Effector CD4-positive, alpha-beta T cell (primary cell): ENCODE measurements around the gene TMC1.

Experiments used
- DNase-seq: peaks from one replicate; pipeline ENCODE4 v3.0.0-alpha.2; 2020

The TMC1 gene

GRCh38 chr9:72882117-72882775 is 360.8 kb downstream of the TMC1 start:
- no peak for DNase-seq

GRCh38 chr9:72883875-72884274 is 362.5 kb downstream of the TMC1 start:
- no peak for DNase-seq

- DNase-seq: no peak
These were observed 363.1 kb downstream of the TMC1 start for GRCh38 chr9:72884508-72884907.
